ENCODE data around the gene SPOCK2.

SPOCK2 gene

GRCh38 chr10:72012796-72013195, 75.6 kb downstream of the SPOCK2 start:
- no peak for DNase-seq (ENCODE audit: low read depth in 1 of 2, low spot score in 1 of 2)

- DNase-seq (ENCODE audit: low read depth in 1 of 2, low spot score in 1 of 2): no peak
Measured at GRCh38 chr10:72011976-72012512, 76.3 kb downstream of the SPOCK2 start.

- DNase-seq (ENCODE audit: low read depth in 1 of 2, low spot score in 1 of 2): no peak
Measured at GRCh38 chr10:72011468-72011867, 76.9 kb downstream of the SPOCK2 start.

GRCh38 chr10:72011016-72011415, 77.3 kb downstream of the SPOCK2 start:
- DNase-seq (ENCODE audit: low read depth in 1 of 2, low spot score in 1 of 2): no peak

GRCh38 chr10:72010234-72010973, 77.9 kb downstream of the SPOCK2 start:
- no peak for DNase-seq (ENCODE audit: low read depth in 1 of 2, low spot score in 1 of 2)

- no peak for DNase-seq (ENCODE audit: low read depth in 1 of 2, low spot score in 1 of 2)
Measured at GRCh38 chr10:72009425-72010081, 78.8 kb downstream of the SPOCK2 start.

- no peak for DNase-seq (ENCODE audit: low read depth in 1 of 2, low spot score in 1 of 2)
Measured at GRCh38 chr10:72009051-72009424, 79.3 kb downstream of the SPOCK2 start.

Data from stimulated activated CD4-positive, alpha-beta T cell treated with anti-CD3 and anti-CD28 coated beads, Interleukin-15, amount 100 ng/mL, for 1 hour (primary cell).